Measurements from ENCODE around the gene BCL2L15. TPM values are rescaled to one million over a fixed set of nuclear protein-coding genes. Genes with fewer than 3 reads are reported as not detected.

The BCL2L15 gene
- under 0.01 TPM in 1 of 2 replicates, not detected in the other for total RNA-seq
- 0.03 and 0.19 TPM in 2 replicates for polyA plus RNA-seq
- not detected in 2 replicates for polyA plus RNA-seq (2012)
- 0.07 TPM in 1 of 2 replicates, not detected in the other for polyA minus RNA-seq (ENCODE audit: low replicate concordance)

DNA sequence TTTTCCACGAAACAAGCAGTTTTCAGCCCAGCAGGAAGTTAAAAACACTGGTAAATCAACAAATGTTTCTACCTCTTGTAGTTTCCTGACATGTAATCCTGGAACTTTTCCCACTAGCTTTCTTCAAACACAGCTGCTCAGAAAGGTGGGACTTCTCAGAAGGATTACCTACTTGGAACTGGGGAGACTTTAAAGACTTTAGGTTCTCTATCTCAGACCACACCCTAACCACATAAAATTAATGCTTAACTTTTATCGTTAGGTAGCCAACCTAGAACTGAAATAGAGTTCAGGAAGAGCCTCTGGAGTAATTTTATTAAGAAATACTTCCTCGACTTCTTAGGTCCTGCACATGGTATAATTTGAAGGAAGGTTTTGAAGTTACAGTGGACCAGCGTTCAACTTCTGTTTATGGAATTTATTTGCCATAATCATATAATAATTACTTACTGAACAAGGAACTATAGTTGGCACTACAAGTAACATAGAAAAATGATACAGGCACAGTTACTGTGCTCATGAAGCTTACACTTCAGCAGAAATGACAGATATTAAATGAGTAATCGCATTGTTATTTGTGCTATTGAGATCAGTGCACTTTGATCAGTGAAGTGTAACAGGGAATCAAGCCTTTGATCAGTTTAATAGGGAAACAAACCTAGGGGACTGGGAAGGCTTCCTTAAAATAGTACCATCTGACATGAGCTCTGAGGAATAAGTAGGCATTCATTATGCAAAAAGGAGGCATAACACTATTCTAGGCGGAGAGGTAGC is at the start of gene BCL2L15:
TSS of gene BCL2L15 (minus strand) at position 180 of the 774 bp plus-strand sequence. CDS start 206 bp downstream, outside the sequence.
- Histone ChIP-seq H3K9ac (ENCODE audit: insufficient read depth, low read length) (no peak within 1 kb of the TSS), H3K27ac (ENCODE audit: insufficient read depth, low read length) (no peak within 1 kb of the TSS), H3K27me3 (ENCODE audit: control insufficient read depth, insufficient read depth, low read length) (no peaks in the 10 kb centered on the region), H2AFZ (ENCODE audit: low read length) (no peak within 1 kb of the TSS), H3K9me3 (ENCODE audit: control insufficient read depth, insufficient read depth, low read depth, low read length) (no peaks in the 10 kb centered on the region), H3K4me2 (ENCODE audit: extremely low read depth, insufficient read depth, low read length) (no peak within 1 kb of the TSS), H4K20me1 (ENCODE audit: control insufficient read depth, extremely low read depth, insufficient read depth, low read length) (no peaks in the 10 kb centered on the region), H3K4me3 (replicated peaks in 1 of 4; ENCODE audit: control extremely low read depth in 1 of 4, insufficient read depth in 1 of 4, low read depth in 3 of 4, low read length in 4 of 4) (no peak within 1 kb of the TSS), H3K36me3 (ENCODE audit: control insufficient read depth, insufficient read depth, low read length) (no peaks in the 10 kb centered on the region), H3K79me2 (ENCODE audit: control insufficient read depth, insufficient read depth, low read length) (no peaks in the 10 kb centered on the region), H3K4me1 (ENCODE audit: control insufficient read depth, extremely low read depth, insufficient read depth, low read length) (no peaks in the 10 kb centered on the region)
- TF ChIP-seq CTCF (conservative IDR thresholded peaks at IDR 0.05 in 1 of 2, IDR thresholded peaks at IDR 0.05 in 1 of 2; ENCODE audit: low read depth in 1 of 2, low read length in 2 of 2), result no peak
- TF ChIP-seq EZH2 (IDR thresholded peaks at IDR 0.05; ENCODE audit: low read length, missing control alignments), result no peak
- no peak for DNase-seq (ENCODE audit: low read depth in 2 of 2)

GRCh38 chr1:113937146-113937545 is 49.8 kb upstream of the BCL2L15 start:
- Histone ChIP-seq H3K36me3 (ENCODE audit: control insufficient read depth, insufficient read depth, low read length) (peaks cover 5% of the 10 kb centered on the region), H3K9ac (ENCODE audit: insufficient read depth, low read length) (no peak overlapping the region), H3K9me3 (ENCODE audit: control insufficient read depth, insufficient read depth, low read depth, low read length) (no peaks in the 10 kb centered on the region), H3K4me3 (replicated peaks in 1 of 4; ENCODE audit: control extremely low read depth in 1 of 4, insufficient read depth in 1 of 4, low read depth in 3 of 4, low read length in 4 of 4) (no peak overlapping the region), H3K4me1 (ENCODE audit: control insufficient read depth, extremely low read depth, insufficient read depth, low read length) (peaks cover 2% of the 10 kb centered on the region), H2AFZ (ENCODE audit: low read length) (no peak overlapping the region), H4K20me1 (ENCODE audit: control insufficient read depth, extremely low read depth, insufficient read depth, low read length) (peaks cover 2% of the 10 kb centered on the region), H3K4me2 (ENCODE audit: extremely low read depth, insufficient read depth, low read length) (no peak overlapping the region), H3K27me3 (ENCODE audit: control insufficient read depth, insufficient read depth, low read length) (no peaks in the 10 kb centered on the region), H3K27ac (ENCODE audit: insufficient read depth, low read length) (no peak overlapping the region), H3K79me2 (ENCODE audit: control insufficient read depth, insufficient read depth, low read length) (peaks cover 80% of the 10 kb centered on the region)
- TF ChIP-seq EZH2 (IDR thresholded peaks at IDR 0.05; ENCODE audit: low read length, missing control alignments), result no peak
- TF ChIP-seq CTCF (conservative IDR thresholded peaks at IDR 0.05 in 1 of 2, IDR thresholded peaks at IDR 0.05 in 1 of 2; ENCODE audit: low read depth in 1 of 2, low read length in 2 of 2), result no peak
- DNase-seq (ENCODE audit: low read depth in 2 of 2), result peak; percentile 4 to 8

GRCh38 chr1:113935970-113936369 is 48.6 kb upstream of the BCL2L15 start:
- H3K4me1 ChIP-seq (ENCODE audit: control insufficient read depth, extremely low read depth, insufficient read depth, low read length), result peaks cover 2% of the 10 kb centered on the region
- no peak overlapping the region for H3K4me2 ChIP-seq (ENCODE audit: extremely low read depth, insufficient read depth, low read length)
- no peak overlapping the region for H3K27ac ChIP-seq (ENCODE audit: insufficient read depth, low read length)
- H3K36me3 ChIP-seq (ENCODE audit: control insufficient read depth, insufficient read depth, low read length), result peaks cover 5% of the 10 kb centered on the region
- no peaks in the 10 kb centered on the region for H3K9me3 ChIP-seq (ENCODE audit: control insufficient read depth, insufficient read depth, low read depth, low read length)
- TF ChIP-seq EZH2 (IDR thresholded peaks at IDR 0.05; ENCODE audit: low read length, missing control alignments) (no peak), CTCF (conservative IDR thresholded peaks at IDR 0.05 in 1 of 2, IDR thresholded peaks at IDR 0.05 in 1 of 2; ENCODE audit: low read depth in 1 of 2, low read length in 2 of 2) (no peak)
- H4K20me1 ChIP-seq (ENCODE audit: control insufficient read depth, extremely low read depth, insufficient read depth, low read length), result peaks cover 2% of the 10 kb centered on the region
- H3K9ac ChIP-seq (ENCODE audit: insufficient read depth, low read length), result no peak overlapping the region
- peaks cover 90% of the 10 kb centered on the region for H3K79me2 ChIP-seq (ENCODE audit: control insufficient read depth, insufficient read depth, low read length)
- DNase-seq (ENCODE audit: low read depth in 2 of 2), result no peak
- H2AFZ ChIP-seq (ENCODE audit: low read length), result no peak overlapping the region
- no peaks in the 10 kb centered on the region for H3K27me3 ChIP-seq (ENCODE audit: control insufficient read depth, insufficient read depth, low read length)
- H3K4me3 ChIP-seq (replicated peaks in 1 of 4; ENCODE audit: control extremely low read depth in 1 of 4, insufficient read depth in 1 of 4, low read depth in 3 of 4, low read length in 4 of 4), result no peak overlapping the region
